SK-N-SH (cell line): ENCODE data around the gene SPATA3. TPM values are rescaled to one million over a fixed set of nuclear protein-coding genes. Genes with fewer than 3 reads are reported as not detected.

Source experiments
- CTCF ChIA-PET: fragments of 300-600, 350-600 bp; formaldehyde crosslinking; extraction: SDS; loops from one replicate; lab custom pipeline; 2021; lab: Yijun Ruan, JAX
- POLR2A ChIA-PET: fragments of 350-600 bp; sonication (Branson Sonifier 250); formaldehyde crosslinking; extraction: SDS; loops from one replicate; lab custom pipeline; 2020; ENCODE audit warnings: antibody characterized with exemption, inconsistent platforms; lab: Yijun Ruan, JAX
- DNase-seq: peaks from one replicate; pipeline ENCODE4 v3.0.0; 2012
- H2AFZ ChIP-seq: fragments of 200-600 bp; sonication (generic); 2 replicates; pipeline ENCODE4 v1.8.1; 2016; ENCODE audit warnings: antibody characterized with exemption, mild to moderate bottlenecking, low read depth
- H3F3A ChIP-seq: fragments of 200-600 bp; sonication (generic); replicated peaks from 2 replicates; pipeline ENCODE3; 2016; ENCODE audit warnings: antibody characterized with exemption, mild to moderate bottlenecking; ENCODE audit not compliant: insufficient read depth
- H3K27ac ChIP-seq, 2 experiments: fragments of 200-500 bp in 1 of 2; fragments of 200-600 bp in 1 of 2; sonication (Bioruptor generic) in 1 of 2; sonication (generic), shearing (Covaris generic) in 1 of 2; 2 replicates each; pipeline versions ENCODE4 v1.5.1 to v1.6.1; 2014 to 2016; ENCODE audit warnings: low read depth in 2 of 2, inconsistent platforms in 1 of 2, low read length in 1 of 2, mild to moderate bottlenecking in 1 of 2, mixed read lengths in 1 of 2
- H3K27me3 ChIP-seq: fragments of 200-600 bp; sonication (generic), shearing (Covaris generic); 2 replicates; pipeline ENCODE4 v1.6.1; 2016; ENCODE audit warnings: mixed run types; ENCODE audit not compliant: insufficient read depth
- H3K36me3 ChIP-seq, 2 experiments: fragments of 200-500 bp in 1 of 2; fragments of 200-600 bp in 1 of 2; sonication (Bioruptor generic) in 1 of 2; sonication (generic) in 1 of 2; replicated peaks in 1 of 2; 2 replicates each; pipeline versions ENCODE3 to v1.5.1; 2014 to 2016; ENCODE audit warnings: low read length in 1 of 2, mild to moderate bottlenecking in 1 of 2; ENCODE audit not compliant: insufficient read depth in 2 of 2, control insufficient read depth in 1 of 2
- H3K4me1 ChIP-seq, 2 experiments: fragments of 200-500 bp in 1 of 2; fragments of 200-600 bp in 1 of 2; sonication (Bioruptor generic) in 1 of 2; sonication (generic), shearing (Covaris generic) in 1 of 2; 2 replicates each; pipeline versions ENCODE4 v1.5.1 to v1.6.1; 2014 to 2016; ENCODE audit warnings: low read depth in 1 of 2, low read length in 1 of 2, mixed run types in 1 of 2; ENCODE audit not compliant: insufficient read depth in 2 of 2, control insufficient read depth in 1 of 2
- H3K4me2 ChIP-seq: fragments of 200-600 bp; sonication (generic), shearing (Covaris generic); 2 replicates; pipeline ENCODE4 v1.6.1; 2017; ENCODE audit warnings: mixed run types
- H3K4me3 ChIP-seq, 2 experiments: fragments of 200-500 bp in 1 of 2; fragments of 200-600 bp in 1 of 2; sonication (Bioruptor generic) in 1 of 2; sonication (generic), shearing (Covaris generic) in 1 of 2; 2 replicates each; pipeline versions ENCODE4 v1.5.1 to v1.8.1; 2014 to 2016; ENCODE audit warnings: low read depth in 2 of 2, inconsistent platforms in 1 of 2, low read length in 1 of 2, mild to moderate bottlenecking in 1 of 2, mixed read lengths in 1 of 2, moderate library complexity in 1 of 2
- H3K79me2 ChIP-seq: fragments of 200-600 bp; sonication (generic); 2 replicates; pipeline ENCODE4 v1.8.1; 2017; ENCODE audit warnings: mild to moderate bottlenecking; ENCODE audit not compliant: insufficient read depth
- H3K9ac ChIP-seq: fragments of 200-600 bp; sonication (generic); 2 replicates; pipeline ENCODE4 v1.6.1; 2017; ENCODE audit warnings: mixed run types
- H3K9me2 ChIP-seq: fragments of 200-600 bp; sonication (generic); 2 replicates; pipeline ENCODE4 v1.6.1; 2017; ENCODE audit warnings: mixed run types
- H3K9me3 ChIP-seq: fragments of 200-600 bp; sonication (generic); 2 replicates; pipeline ENCODE4 v1.6.1; 2017; ENCODE audit warnings: mixed run types, mild to moderate bottlenecking, moderate library complexity
- H4K20me1 ChIP-seq: fragments of 200-600 bp; sonication (generic); 2 replicates; pipeline ENCODE4 v1.6.1; 2017; ENCODE audit warnings: mild to moderate bottlenecking, mixed run types; ENCODE audit not compliant: insufficient read depth
- CHD2 ChIP-seq: fragments of 150-350 bp; IDR thresholded peaks from 2 replicates; pipeline ENCODE4 v1.6.1; 2018; ENCODE audit warnings: low read length; ENCODE audit not compliant: partially characterized antibody
- ELF1 ChIP-seq: IDR thresholded peaks from 2 replicates; pipeline ENCODE4 v1.4.0; 2012
- EZH2phosphoT487 ChIP-seq: fragments of 200-600 bp; sonication (generic); IDR thresholded peaks from 2 replicates; pipeline ENCODE4 v1.6.1; 2017; ENCODE audit warnings: low read depth, mixed run types, mild to moderate bottlenecking, antibody characterized with exemption, moderate library complexity, borderline replicate concordance
- FOSL2 ChIP-seq: IDR thresholded peaks from 2 replicates; pipeline ENCODE4 v1.4.0; 2012; ENCODE audit warnings: low read depth, mild to moderate bottlenecking, moderate library complexity, borderline replicate concordance
- GATA2 ChIP-seq: sonication (generic); formaldehyde crosslinking; IDR thresholded peaks from 2 replicates; pipeline ENCODE4 v1.5.0; 2020; ENCODE audit warnings: mild to moderate bottlenecking, missing genetic modification reagents
- MXI1 ChIP-seq: IDR thresholded peaks from 2 replicates; pipeline ENCODE4 v1.6.1; 2012; ENCODE audit warnings: mild to moderate bottlenecking, low read depth, low read length, improper control_type of control experiment
- NRF1 ChIP-seq: IDR thresholded peaks from 2 replicates; pipeline ENCODE4 v1.6.1; 2012; ENCODE audit warnings: low read depth, mild to moderate bottlenecking, low read length
- POLR2AphosphoS5 ChIP-seq: IDR thresholded peaks from 2 replicates; pipeline ENCODE4 v1.6.1; 2012; ENCODE audit warnings: low read depth, low read length
- RAD21 ChIP-seq: IDR thresholded peaks from 2 replicates; pipeline ENCODE4 v1.6.1; 2012; ENCODE audit warnings: mild to moderate bottlenecking, low read length
- RFX5 ChIP-seq: IDR thresholded peaks from 2 replicates; pipeline ENCODE4 v1.6.1; 2012; ENCODE audit warnings: mild to moderate bottlenecking, improper control_type of control experiment, low read length
- RXRA ChIP-seq: IDR thresholded peaks from 2 replicates; pipeline ENCODE4 v1.4.0; 2012; ENCODE audit warnings: low read depth, mild to moderate bottlenecking, borderline replicate concordance
- SIN3A ChIP-seq: IDR thresholded peaks from 2 replicates; pipeline ENCODE4 v1.6.1; 2012; ENCODE audit warnings: low read depth, mild to moderate bottlenecking, low read length, moderate library complexity, borderline replicate concordance
- SMC3 ChIP-seq: IDR thresholded peaks from 2 replicates; pipeline ENCODE4 v1.6.1; 2012; ENCODE audit warnings: low read depth, low read length, improper control_type of control experiment
- TAF1 ChIP-seq: IDR thresholded peaks from 2 replicates; pipeline ENCODE4 v1.6.1; 2012; ENCODE audit warnings: low read depth, mild to moderate bottlenecking, low read length, moderate library complexity, borderline replicate concordance
- TCF12 ChIP-seq: IDR thresholded peaks from 2 replicates; pipeline ENCODE4 v1.4.0; 2012
- TEAD4 ChIP-seq: IDR thresholded peaks from 2 replicates; pipeline ENCODE4 v1.4.0; 2012; ENCODE audit warnings: mild to moderate bottlenecking, borderline replicate concordance; ENCODE audit not compliant: insufficient read depth
- WGBS: methylation state at CpG from one replicate; pipeline ENCODE4 v1.1.6; 2017; ENCODE audit warnings: low lambda C conversion rate; 5-methylcytosine and 5-hydroxymethylcytosine counted together
- polyA plus RNA-seq, 3 experiments: library from polyadenylated mRNA; depleted of rRNA; stranded (reverse); fragments of >200 nt; gene quantifications; 2 replicates each; pipeline ENCODE4 v1.2.3, GENCODE V29; 2012
- TF ChIP-seq, protein P1 (sequence below): IDR thresholded peaks from 2 replicates; pipeline ENCODE4; 2012
- TF ChIP-seq, protein P2 (sequence below): fragments of 150-350 bp; IDR thresholded peaks from 2 replicates; pipeline ENCODE4 v1.6.1; 2016; ENCODE audit warnings: mild to moderate bottlenecking, low read depth, low read length
- TF ChIP-seq, protein P3 (sequence below): IDR thresholded peaks from 2 replicates; pipeline ENCODE4 v1.4.0; 2012; ENCODE audit warnings: low read depth
- TF ChIP-seq, protein P4 (sequence below): fragments of 200-600 bp; sonication (generic); IDR thresholded peaks from 2 replicates; pipeline ENCODE4 v1.6.1; 2017; ENCODE audit warnings: antibody characterized with exemption, mild to moderate bottlenecking, moderate library complexity
- TF ChIP-seq, protein P5 (sequence below): IDR thresholded peaks from 2 replicates; pipeline ENCODE4 v1.4.0; 2012; ENCODE audit warnings: low read depth, borderline replicate concordance

The SPATA3 gene
- polyA plus RNA-seq, 1 of the 3 experiments (the other 2 are of a cell fraction): not detected

DNA sequence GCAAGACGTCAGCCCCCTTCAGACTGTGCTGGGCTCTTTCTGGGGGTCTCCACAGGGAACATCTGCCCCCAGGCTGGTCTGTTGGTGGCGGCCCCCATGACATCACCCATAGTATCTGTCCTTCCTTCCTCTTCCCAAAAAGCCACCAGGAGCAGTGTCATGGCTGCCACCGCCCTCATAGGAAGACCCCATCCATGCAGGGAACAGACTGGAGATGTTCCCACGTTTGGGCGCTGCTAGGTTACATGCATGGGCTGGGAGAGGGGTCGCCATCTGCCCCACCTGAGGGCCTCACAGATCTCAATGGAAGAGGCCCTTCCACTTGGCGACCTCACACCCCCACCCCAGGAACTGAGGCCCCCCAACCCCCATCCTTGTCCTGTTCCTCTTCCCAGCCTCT lies 5.1 kb downstream of the SPATA3 start:
- CTCF ChIA-PET: interaction anchor here (1.3 kb wide), 1 partner anchor 52 kb away, joined by 5 read pairs; no protein-coding TSS in a partner anchor
- Histone ChIP-seq H3K4me3 (no peak overlapping the region), H3K27ac (no peak overlapping the region), H3K9me2 (no peaks in the 10 kb centered on the region), H3K9ac (no peak overlapping the region), H4K20me1 (no peaks in the 10 kb centered on the region), H2AFZ (no peak overlapping the region), H3K27me3 (peaks cover 14% of the 10 kb centered on the region; the same call in 1 of the 2 replicates), H3K79me2 (no peaks in the 10 kb centered on the region), H3K9me3 (no peaks in the 10 kb centered on the region), H3K4me2 (no peak overlapping the region), H3K4me1 (no peaks in the 10 kb centered on the region)
- no peak for DNase-seq
- POLR2A ChIA-PET: no interaction called here
- WGBS: 35% methylated on average over 4 of the region's 7 CpGs
- TF ChIP-seq, protein P1, sequence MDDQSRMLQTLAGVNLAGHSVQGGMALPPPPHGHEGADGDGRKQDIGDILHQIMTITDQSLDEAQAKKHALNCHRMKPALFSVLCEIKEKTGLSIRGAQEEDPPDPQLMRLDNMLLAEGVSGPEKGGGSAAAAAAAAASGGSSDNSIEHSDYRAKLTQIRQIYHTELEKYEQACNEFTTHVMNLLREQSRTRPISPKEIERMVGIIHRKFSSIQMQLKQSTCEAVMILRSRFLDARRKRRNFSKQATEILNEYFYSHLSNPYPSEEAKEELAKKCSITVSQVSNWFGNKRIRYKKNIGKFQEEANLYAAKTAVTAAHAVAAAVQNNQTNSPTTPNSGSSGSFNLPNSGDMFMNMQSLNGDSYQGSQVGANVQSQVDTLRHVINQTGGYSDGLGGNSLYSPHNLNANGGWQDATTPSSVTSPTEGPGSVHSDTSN: no peak
- no peak for TF ChIP-seq FOSL2
- TF ChIP-seq NRF1: no peak
- TF ChIP-seq, all 33 proteins: peak for 0
- H3F3A ChIP-seq: no peaks in the 10 kb centered on the region
- H3K36me3 ChIP-seq: no peaks in the 10 kb centered on the region

DNA sequence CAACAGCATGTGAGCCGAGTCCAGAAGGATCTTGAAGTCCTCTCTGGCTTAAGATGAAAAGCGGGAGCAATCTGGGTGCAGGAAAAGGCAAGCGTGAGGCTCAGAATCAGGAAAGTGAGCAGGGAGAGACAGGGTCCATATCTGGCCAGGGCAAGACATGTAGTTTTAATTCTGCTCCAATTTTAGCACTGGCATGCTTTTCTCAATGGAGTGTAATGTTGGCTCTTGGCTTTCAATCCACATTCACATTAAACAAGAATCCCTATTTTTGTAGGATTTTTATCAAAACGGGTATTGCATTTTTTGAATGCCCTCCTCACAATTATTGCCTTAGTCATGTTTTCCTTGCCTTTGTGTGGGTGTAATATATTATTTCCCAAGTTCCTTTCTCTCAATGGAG lies 6.0 kb downstream of the SPATA3 start:
- H2AFZ ChIP-seq: no peak overlapping the region
- POLR2A ChIA-PET: no interaction called here
- CTCF ChIA-PET: interaction anchor here (0.7 to 1.3 kb wide), 3 partner anchors 14 to 51 kb away, joined by 3 to 5 read pairs (median 3); no protein-coding TSS in a partner anchor

DNA sequence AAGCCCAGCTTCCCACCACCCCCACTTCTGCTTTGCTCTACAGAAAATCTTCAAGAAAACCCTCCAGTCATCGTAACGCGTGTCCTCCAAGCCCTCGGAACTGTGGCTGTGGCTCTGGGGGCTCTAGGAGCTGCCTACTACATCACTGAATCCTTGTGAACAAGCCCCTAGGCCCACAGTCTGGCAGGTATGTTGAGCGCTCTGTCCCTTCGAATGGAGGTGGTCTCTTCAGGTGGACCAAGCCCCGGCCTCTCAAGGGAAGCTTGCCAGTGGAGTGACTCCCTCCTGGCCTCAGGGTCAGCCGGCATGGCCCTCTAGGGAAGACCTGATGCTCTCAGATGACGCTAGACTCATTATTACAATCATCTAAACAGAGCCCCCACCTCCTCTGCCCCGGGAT lies 6.7 kb downstream of the SPATA3 start:
- Histone ChIP-seq H3K27me3 (peaks cover 14% of the 10 kb centered on the region; the same call in 1 of the 2 replicates), H4K20me1 (no peaks in the 10 kb centered on the region), H3K9me2 (no peaks in the 10 kb centered on the region), H3K4me3 (no peak overlapping the region), H3F3A (no peaks in the 10 kb centered on the region), H2AFZ (no peak overlapping the region), H3K27ac (no peak overlapping the region), H3K4me2 (no peak overlapping the region), H3K4me1 (no peaks in the 10 kb centered on the region), H3K9me3 (no peaks in the 10 kb centered on the region), H3K79me2 (no peaks in the 10 kb centered on the region), H3K9ac (no peak overlapping the region), H3K36me3 (no peaks in the 10 kb centered on the region)
- DNase-seq: no peak
- POLR2A ChIA-PET: no interaction called here
- CTCF ChIA-PET: interaction anchor here (0.7 kb wide), 1 partner anchor 15 kb away, joined by 3 read pairs; no protein-coding TSS in a partner anchor
- 35% methylated on average over 7 of the region's 10 CpGs for whole genome bisulfite sequencing
- TF ChIP-seq RFX5: no peak
- no peak for TF ChIP-seq SMC3
- TF ChIP-seq RAD21: no peak
- TF ChIP-seq, protein P2, sequence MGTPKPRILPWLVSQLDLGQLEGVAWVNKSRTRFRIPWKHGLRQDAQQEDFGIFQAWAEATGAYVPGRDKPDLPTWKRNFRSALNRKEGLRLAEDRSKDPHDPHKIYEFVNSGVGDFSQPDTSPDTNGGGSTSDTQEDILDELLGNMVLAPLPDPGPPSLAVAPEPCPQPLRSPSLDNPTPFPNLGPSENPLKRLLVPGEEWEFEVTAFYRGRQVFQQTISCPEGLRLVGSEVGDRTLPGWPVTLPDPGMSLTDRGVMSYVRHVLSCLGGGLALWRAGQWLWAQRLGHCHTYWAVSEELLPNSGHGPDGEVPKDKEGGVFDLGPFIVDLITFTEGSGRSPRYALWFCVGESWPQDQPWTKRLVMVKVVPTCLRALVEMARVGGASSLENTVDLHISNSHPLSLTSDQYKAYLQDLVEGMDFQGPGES: no peak
- no peak for TF ChIP-seq POLR2AphosphoS5
- TF ChIP-seq, protein P3, sequence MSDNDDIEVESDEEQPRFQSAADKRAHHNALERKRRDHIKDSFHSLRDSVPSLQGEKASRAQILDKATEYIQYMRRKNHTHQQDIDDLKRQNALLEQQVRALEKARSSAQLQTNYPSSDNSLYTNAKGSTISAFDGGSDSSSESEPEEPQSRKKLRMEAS: no peak
- TF ChIP-seq ELF1: no peak
- no peak for TF ChIP-seq RXRA
- TF ChIP-seq MXI1: no peak
- TF ChIP-seq, protein P4, sequence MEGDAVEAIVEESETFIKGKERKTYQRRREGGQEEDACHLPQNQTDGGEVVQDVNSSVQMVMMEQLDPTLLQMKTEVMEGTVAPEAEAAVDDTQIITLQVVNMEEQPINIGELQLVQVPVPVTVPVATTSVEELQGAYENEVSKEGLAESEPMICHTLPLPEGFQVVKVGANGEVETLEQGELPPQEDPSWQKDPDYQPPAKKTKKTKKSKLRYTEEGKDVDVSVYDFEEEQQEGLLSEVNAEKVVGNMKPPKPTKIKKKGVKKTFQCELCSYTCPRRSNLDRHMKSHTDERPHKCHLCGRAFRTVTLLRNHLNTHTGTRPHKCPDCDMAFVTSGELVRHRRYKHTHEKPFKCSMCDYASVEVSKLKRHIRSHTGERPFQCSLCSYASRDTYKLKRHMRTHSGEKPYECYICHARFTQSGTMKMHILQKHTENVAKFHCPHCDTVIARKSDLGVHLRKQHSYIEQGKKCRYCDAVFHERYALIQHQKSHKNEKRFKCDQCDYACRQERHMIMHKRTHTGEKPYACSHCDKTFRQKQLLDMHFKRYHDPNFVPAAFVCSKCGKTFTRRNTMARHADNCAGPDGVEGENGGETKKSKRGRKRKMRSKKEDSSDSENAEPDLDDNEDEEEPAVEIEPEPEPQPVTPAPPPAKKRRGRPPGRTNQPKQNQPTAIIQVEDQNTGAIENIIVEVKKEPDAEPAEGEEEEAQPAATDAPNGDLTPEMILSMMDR: no peak
- no peak for TF ChIP-seq SIN3A
- TF ChIP-seq, protein P5, sequence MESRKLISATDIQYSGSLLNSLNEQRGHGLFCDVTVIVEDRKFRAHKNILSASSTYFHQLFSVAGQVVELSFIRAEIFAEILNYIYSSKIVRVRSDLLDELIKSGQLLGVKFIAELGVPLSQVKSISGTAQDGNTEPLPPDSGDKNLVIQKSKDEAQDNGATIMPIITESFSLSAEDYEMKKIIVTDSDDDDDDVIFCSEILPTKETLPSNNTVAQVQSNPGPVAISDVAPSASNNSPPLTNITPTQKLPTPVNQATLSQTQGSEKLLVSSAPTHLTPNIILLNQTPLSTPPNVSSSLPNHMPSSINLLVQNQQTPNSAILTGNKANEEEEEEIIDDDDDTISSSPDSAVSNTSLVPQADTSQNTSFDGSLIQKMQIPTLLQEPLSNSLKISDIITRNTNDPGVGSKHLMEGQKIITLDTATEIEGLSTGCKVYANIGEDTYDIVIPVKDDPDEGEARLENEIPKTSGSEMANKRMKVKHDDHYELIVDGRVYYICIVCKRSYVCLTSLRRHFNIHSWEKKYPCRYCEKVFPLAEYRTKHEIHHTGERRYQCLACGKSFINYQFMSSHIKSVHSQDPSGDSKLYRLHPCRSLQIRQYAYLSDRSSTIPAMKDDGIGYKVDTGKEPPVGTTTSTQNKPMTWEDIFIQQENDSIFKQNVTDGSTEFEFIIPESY: no peak

More for the DNA sequence above, 6.0 kb downstream of the SPATA3 start:
- peaks cover 14% of the 10 kb centered on the region; the same call in 1 of the 2 replicates for H3K27me3 ChIP-seq
- DNase-seq: no peak
- H3K9me2 ChIP-seq: no peaks in the 10 kb centered on the region
- TF ChIP-seq CHD2 (no peak), TCF12 (no peak), TEAD4 (no peak), GATA2 (CRISPR knock-in tag) (no peak), TAF1 (no peak), EZH2phosphoT487 (no peak)
- no peaks in the 10 kb centered on the region for H3K79me2 ChIP-seq
- no peaks in the 10 kb centered on the region for H3F3A ChIP-seq
- 43% methylated on average over 4 of the region's 4 CpGs for WGBS
- no peaks in the 10 kb centered on the region for H4K20me1 ChIP-seq
- no peak overlapping the region for H3K9ac ChIP-seq
- no peak overlapping the region for H3K4me2 ChIP-seq
- no peak overlapping the region for H3K4me3 ChIP-seq
- no peaks in the 10 kb centered on the region for H3K9me3 ChIP-seq
- no peaks in the 10 kb centered on the region for H3K36me3 ChIP-seq
- no peaks in the 10 kb centered on the region for H3K4me1 ChIP-seq
- no peak overlapping the region for H3K27ac ChIP-seq
